Suprapubic skin (tissue), 4 donors: ENCODE data around the gene RPS16.

Experiments used
- CTCF ChIP-seq, 2 donors: fragments of 200-600 bp in 1 of 2; fragments of 450-650 bp in 1 of 2; sonication (generic) in 1 of 2; IDR thresholded peaks; one replicate each; pipeline ENCODE4 v1.5.1; 2016 to 2019; ENCODE audit warnings: antibody characterized with exemption in 2 of 2, mild to moderate bottlenecking in 1 of 2, moderate library complexity in 1 of 2
- EP300 ChIP-seq: sonication (generic); formaldehyde crosslinking; IDR thresholded peaks from one replicate; pipeline ENCODE4 v1.6.1; 2017; ENCODE audit warnings: antibody characterized with exemption
- POLR2A ChIP-seq, 2 donors: fragments of 450-650 bp; IDR thresholded peaks; one replicate each; pipeline ENCODE4 v1.6.1; 2017; ENCODE audit warnings: antibody characterized with exemption in 2 of 2, mild to moderate bottlenecking in 2 of 2, moderate library complexity in 2 of 2
- POLR2AphosphoS5 ChIP-seq, 3 donors: sonication (generic); formaldehyde crosslinking; IDR thresholded peaks; one replicate each; pipeline ENCODE4 v1.6.1; 2017; ENCODE audit warnings: antibody characterized with exemption in 3 of 3

- TF ChIP-seq POLR2A (IDR thresholded peaks at IDR 0.05) (no peak), CTCF (IDR thresholded peaks at IDR 0.05) (no peak), POLR2AphosphoS5 (IDR thresholded peaks at IDR 0.05) (no peak), EP300 (no peak)
These were observed 20.4 kb downstream of the RPS16 start for GRCh38 chr19:39415111-39416046.
